ENCODE data around the gene TM4SF18.

Gene TM4SF18

DNA sequence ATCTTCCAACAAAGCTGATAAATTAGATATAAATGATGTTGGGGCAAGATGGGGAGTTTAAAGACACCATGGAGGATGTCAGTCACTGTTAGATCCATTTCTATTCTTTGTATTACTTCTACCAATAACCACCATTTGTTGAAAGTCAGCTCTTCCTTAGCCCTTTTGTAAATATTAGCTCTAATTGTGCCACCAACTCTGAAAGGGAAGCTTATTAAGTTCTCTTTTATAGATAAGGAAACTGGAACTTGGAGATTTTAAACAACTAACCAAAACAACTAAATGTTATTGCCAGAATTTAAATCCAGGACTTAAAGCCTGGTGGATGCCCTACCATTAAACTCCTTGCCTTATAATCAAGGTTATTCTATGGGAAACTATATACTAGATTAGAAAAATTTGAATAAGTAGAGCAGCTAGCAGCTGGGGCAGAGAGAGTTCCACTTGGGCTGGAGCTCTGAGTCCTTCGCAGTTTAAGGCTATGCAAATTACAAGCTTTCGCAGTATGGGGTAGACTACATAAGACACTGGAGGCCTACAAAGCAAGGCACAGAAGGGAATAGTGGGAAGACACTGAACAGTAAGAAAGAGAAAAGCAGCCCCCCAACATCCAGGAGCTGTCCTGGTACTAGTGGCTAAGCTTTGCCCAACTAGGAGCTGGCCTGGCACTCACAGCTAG lies 52.6 kb downstream of the TM4SF18 start:
- no peak for DNase-seq

DNA sequence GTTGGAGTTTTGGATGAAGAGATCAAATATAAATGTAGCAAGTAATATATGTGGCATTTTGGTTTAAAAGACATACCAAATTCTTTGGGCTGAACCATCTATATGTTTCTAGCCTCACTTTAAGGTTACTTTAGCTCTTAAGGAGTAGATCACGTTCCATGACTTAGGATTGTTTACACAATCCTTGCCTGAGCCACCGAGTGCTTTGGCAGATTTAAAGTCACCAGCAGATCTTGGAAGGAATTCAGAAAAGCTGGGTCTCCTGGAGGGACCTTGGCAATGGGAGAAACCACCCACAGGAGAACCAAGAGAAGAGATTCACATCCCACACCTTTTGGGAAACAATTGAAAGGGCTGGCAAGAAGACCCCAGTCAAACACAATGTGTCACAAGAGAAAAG lies 54.5 kb downstream of the TM4SF18 start:
- DNase-seq: no peak

DNA sequence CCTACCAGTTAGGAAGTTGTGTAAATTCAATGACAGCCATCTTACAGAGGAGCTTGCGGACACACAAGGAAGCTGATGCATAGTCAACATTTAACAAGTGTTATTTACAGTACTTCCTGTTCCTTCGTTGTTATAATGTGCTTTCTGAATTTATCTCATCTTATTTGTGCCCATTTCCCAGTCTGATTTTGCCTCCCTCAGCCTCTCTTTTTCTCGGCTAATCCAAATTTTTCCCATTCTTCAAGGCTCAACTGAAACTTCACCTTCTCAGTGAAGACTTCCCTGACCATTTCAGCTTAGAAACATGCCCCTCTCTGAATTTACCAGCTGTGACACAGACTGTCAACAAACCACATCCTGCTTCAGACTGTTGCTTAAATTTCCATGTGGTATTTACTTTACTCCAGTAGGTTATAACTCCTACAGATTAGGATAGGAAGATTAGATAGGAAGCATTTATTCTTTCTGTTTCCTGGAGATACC lies 56.1 kb downstream of the TM4SF18 start:
- no peak for DNase-seq

DNA sequence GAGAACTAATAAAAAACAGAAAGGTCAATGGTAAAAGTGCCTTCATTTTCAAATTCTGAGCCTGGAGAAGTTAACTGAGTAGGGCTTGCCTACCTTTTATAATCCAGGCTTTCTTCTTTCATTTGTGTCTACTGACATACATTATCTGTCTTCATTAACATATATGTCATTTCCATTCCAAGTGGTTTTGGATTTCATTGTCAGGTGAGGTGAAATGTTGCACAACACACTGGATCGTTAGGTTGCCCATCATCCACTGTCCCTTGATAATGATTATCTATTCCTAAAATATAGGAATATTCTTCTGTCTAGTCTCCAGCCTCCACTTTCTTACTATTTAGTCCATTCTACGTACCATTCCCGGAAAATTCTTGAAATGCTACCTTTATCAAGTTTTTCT lies 56.8 kb downstream of the TM4SF18 start:
- no peak for DNase-seq

DNA sequence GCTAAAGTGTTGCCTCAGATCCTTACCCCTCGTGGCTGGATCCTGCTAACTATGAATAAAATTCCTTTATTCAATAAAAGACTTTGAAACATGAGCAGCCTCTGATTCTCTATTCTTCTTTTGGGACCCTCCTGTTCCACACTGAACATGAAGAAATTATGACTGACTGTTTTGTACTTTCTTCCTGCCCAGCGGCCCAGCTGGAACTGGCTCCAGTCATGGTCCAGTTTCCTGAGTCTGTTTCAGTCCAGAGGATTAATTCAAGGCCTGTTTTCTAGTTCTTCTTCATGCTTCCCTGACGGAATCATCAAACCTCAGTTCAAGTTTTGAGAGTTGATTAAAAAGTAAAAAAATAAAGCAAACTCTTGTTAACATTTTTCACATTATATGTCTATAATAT lies 59.2 kb downstream of the TM4SF18 start:
- DNase-seq: no peak

DNA sequence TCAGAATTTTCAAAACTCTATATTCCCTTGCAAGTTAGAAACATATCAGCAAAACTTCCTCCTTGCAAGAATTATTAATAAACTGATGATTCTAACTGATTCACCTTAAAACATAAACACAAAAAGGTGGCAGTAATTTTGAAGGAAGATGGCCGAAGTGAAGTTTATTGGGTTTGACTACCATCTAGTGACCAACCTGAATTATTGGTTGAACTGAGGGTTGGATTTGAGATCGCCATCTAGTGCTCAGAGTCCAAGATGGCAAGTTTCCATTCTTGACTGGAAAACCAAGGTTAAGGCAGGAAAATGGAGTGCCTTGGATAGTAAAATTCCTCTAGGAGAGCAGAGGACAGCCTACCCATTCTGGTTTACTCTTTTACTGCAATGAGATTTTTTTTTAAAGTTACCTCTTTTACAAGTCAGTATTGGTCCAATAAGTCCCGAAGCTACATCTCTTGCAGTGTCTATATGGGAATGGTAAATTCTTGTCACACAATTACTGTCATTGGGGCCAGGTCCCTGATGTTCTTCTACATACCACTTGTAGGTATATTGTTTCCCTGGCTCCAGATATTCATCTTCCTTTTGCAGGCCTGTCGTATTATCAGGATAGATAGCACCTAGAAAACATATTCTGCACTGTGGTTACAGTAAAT lies 60.2 kb downstream of the TM4SF18 start:
- no peak for DNase-seq

DNA sequence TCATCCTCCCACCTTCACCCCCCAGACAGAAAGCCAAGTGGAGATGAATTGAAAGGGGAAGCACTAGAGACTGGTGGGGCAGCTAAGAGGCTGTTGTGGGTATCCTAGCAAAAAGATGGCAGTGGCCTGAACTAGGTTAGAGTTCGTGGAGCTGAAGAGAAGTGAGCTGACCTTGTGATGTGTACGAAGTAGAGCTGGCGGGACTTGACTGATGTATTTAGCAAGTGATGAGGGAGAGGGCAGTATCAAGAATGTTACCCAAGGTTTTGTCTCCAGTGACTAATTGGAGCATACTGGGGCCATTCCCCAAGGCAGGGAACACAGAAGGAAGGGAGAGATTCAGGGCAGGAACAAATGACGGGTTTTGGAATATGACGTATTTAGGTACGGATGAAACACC lies 61.8 kb downstream of the TM4SF18 start:
- no peak for DNase-seq

DNA sequence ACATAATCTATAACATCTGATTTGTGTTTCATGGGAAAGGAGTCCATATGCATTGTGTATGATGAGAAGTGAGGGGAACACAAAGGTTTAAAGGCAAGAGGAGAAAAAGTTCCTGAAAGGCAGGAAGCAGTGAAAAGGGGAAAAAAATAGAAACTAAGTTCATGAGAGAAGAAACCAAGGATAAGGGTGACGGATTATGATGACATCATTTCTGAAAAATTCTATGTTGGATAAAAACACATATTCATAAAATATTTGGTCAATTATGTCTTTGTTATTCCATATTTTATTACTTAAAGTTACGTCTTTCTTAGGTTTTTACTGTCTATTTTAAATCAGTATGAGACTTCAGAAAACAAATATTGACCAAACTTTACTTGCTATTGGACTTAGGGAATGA lies 63.3 kb downstream of the TM4SF18 start:
- no peak for DNase-seq

DNA sequence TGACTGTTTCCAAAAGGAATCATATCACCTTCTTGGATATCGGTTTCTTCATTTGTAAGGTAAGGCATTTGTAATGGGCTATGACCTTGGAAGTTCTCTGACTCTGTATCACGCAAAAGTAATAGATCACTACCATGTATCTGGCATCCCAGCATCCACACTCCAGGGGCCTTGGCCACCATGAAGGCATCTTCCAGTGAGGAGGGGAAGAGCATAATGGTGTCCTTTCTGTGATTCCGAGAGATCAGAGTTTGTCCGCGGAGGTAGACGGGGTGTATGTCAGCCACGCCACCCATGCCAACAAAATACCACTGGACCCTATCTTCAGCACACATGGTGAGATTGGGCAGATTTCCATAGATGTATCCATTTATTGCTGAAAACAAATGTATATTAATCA lies 63.7 kb downstream of the TM4SF18 start:
- DNase-seq: no peak

Measured in activated effector memory CD4-positive, alpha-beta T cell treated with anti-CD3 and anti-CD28 coated beads, Interleukin-2, amount 50 U/mL, for 16 hours (primary cell).